ENCODE data around the gene CHURC1. TPM values are rescaled to one million over a fixed set of nuclear protein-coding genes. Genes with fewer than 3 reads are reported as not detected.

The CHURC1 gene
- total RNA-seq, 3 donors from 2014 or later (not counting 1 experiment from before 2014, with no cell fraction given), result 56.1 to 65.5 (median 65.4) TPM

- H3K27ac Mint-ChIP-seq, result no peak overlapping the region
- H3K36me3 ChIP-seq (ENCODE audit: control insufficient read depth, insufficient read depth, low read length), result no peaks in the 10 kb centered on the region
- no peaks in the 10 kb centered on the region for H3K36me3 Mint-ChIP-seq
- H3K27me3 Mint-ChIP-seq (ENCODE audit: low read depth in 2 of 2), result no peaks in the 10 kb centered on the region
- no peaks in the 10 kb centered on the region for H3K27me3 ChIP-seq (ENCODE audit: control insufficient read depth, insufficient read depth, low read length)
- 96% methylated on average over 9 of the region's 9 CpGs for WGBS (ENCODE audit: insufficient coverage)
- peaks cover 5 to 7% of the 10 kb centered on the region in 2 donors for H3K4me1 Mint-ChIP-seq
- DNase-seq (no peak), ATAC-seq (no peak)
- no peaks in the 10 kb centered on the region for H3K9me3 Mint-ChIP-seq
- no peak overlapping the region for H3K27ac ChIP-seq (ENCODE audit: low read length)
- H3K9me3 ChIP-seq (ENCODE audit: control insufficient read depth, insufficient read depth, low read length), result no peaks in the 10 kb centered on the region
- H3K4me3 ChIP-seq (ENCODE audit: low read length), result no peak overlapping the region
- TF ChIP-seq CTCF (IDR thresholded peaks at IDR 0.05), result no peak
- H3K4me1 ChIP-seq (ENCODE audit: control insufficient read depth, insufficient read depth, low read length), result no peaks in the 10 kb centered on the region
- no peak overlapping the region for H3K4me3 Mint-ChIP-seq
- intact Hi-C loops (cut with micrococcal nuclease), result no loop called here
Measured at GRCh38 chr14:64954491-64955240, 40.4 kb downstream of the CHURC1 start.

DNA sequence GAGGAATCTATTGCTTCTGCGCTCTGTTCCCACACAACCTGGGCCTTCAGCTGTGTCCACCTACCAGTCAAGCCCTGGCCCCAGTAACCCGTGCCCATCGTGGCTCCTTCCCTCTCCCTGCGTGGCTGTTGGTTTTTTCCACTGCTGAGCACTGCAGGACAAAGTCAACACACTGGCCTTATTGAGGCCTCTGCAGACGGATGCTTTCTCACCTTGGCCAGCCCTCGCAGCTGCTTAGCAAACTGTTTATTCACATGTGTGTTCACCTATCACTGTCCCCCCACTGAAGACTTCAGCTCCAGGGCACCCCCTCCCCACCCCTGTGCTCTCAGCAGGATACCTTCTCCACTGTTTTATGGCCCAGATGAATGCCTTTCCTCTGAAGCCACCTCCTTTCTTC is 41.0 kb downstream of the CHURC1 start:
- no peaks in the 10 kb centered on the region for H3K9me3 ChIP-seq (ENCODE audit: control insufficient read depth, insufficient read depth, low read length)
- intact Hi-C loops (cut with micrococcal nuclease), result no loop called here
- no peaks in the 10 kb centered on the region for H3K9me3 Mint-ChIP-seq
- H3K27me3 ChIP-seq (ENCODE audit: control insufficient read depth, insufficient read depth, low read length), result no peaks in the 10 kb centered on the region
- ATAC-seq, result no peak
- TF ChIP-seq CTCF (IDR thresholded peaks at IDR 0.05), result no peak
- DNase-seq, result no peak
- H3K27ac ChIP-seq (ENCODE audit: low read length), result no peak overlapping the region
- no peak overlapping the region for H3K27ac Mint-ChIP-seq
- no peaks in the 10 kb centered on the region for H3K27me3 Mint-ChIP-seq (ENCODE audit: low read depth in 2 of 2)
- H3K36me3 ChIP-seq (ENCODE audit: control insufficient read depth, insufficient read depth, low read length), result no peaks in the 10 kb centered on the region
- H3K4me1 Mint-ChIP-seq, result peaks cover 5 to 12% of the 10 kb centered on the region in 2 donors
- H3K4me3 ChIP-seq (ENCODE audit: low read length), result no peak overlapping the region
- no peaks in the 10 kb centered on the region for H3K4me1 ChIP-seq (ENCODE audit: control insufficient read depth, insufficient read depth, low read length)
- H3K36me3 Mint-ChIP-seq, result no peaks in the 10 kb centered on the region
- no peak overlapping the region for H3K4me3 Mint-ChIP-seq
- 95% methylated on average over 6 of the region's 6 CpGs for WGBS (ENCODE audit: insufficient coverage)

DNA sequence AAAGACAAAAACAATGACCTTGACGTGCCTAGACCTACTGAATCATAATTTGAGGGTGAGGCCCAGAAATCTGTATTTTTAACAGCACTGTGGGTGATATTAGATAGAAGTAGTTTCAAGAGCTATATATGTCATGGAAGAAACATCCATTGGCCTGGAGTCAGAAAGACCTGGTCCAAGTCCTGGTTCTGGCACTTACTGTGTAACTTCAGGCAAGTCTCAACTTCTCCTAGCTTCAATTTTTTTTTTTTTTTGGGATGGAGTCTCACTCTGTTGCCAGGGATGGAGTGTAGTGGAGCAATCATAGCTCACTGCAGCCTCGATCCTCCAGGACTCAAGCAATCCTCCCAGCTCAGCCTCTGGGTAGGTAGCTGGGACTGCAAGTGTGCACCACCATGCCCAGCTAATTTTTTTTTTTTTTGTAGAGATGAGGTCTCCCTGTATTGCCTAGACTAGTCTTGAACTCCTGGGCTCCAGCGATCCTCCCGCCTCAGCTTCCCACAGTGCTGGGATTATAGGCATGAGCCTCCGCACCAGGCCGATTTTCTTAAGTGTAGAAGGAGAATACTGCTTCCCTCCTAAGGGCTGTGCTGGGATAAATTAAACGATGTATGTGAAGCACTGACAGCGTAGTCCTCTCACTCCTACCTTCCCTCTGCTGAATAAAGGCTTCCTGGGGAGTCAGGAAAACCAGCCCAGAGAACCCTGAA is 42.6 kb downstream of the CHURC1 start:
- no peak for TF ChIP-seq CTCF (IDR thresholded peaks at IDR 0.05)
- Histone ChIP-seq H3K4me1 (ENCODE audit: control insufficient read depth, insufficient read depth, low read length) (peaks cover 8% of the 10 kb centered on the region), H3K36me3 (ENCODE audit: control insufficient read depth, insufficient read depth, low read length) (no peaks in the 10 kb centered on the region), H3K27me3 (ENCODE audit: control insufficient read depth, insufficient read depth, low read length) (no peaks in the 10 kb centered on the region), H3K27ac (ENCODE audit: low read length) (no peak overlapping the region), H3K9me3 (ENCODE audit: control insufficient read depth, insufficient read depth, low read length) (no peaks in the 10 kb centered on the region), H3K4me3 (ENCODE audit: low read length) (no peak overlapping the region)
- intact Hi-C loops (cut with micrococcal nuclease), result no loop called here
- ATAC-seq (peak in 1 of 3 donors; percentile 11), DNase-seq (no peak)
- Mint-ChIP-seq H3K9me3 (no peaks in the 10 kb centered on the region), H3K4me1 (peaks cover 5 to 16% of the 10 kb centered on the region in 2 donors), H3K4me3 (no peak overlapping the region), H3K27me3 (ENCODE audit: low read depth in 2 of 2) (no peaks in the 10 kb centered on the region), H3K27ac (no peak overlapping the region), H3K36me3 (no peaks in the 10 kb centered on the region)
- 94% methylated on average over 8 of the region's 8 CpGs for WGBS (ENCODE audit: insufficient coverage)

All from natural killer cell (primary cell).